Stimulated activated CD8-positive, alpha-beta memory T cell treated with anti-CD3 and anti-CD28 coated beads, Interleukin-2, amount 100 ng/mL, for 1 hour (primary cell): ENCODE measurements around the gene RYR1.
"Not testable (repeated sequence)": the region's sequence is repeated elsewhere in the genome, so short reads cannot be mapped to it uniquely, and the experiment has no call there.

Source experiments
- DNase-seq, 2 donors: peaks; one replicate each; pipeline ENCODE4 v3.0.0-alpha.2; 2020; ENCODE audit warnings: low read depth in 2 of 2

The RYR1 gene

DNA sequence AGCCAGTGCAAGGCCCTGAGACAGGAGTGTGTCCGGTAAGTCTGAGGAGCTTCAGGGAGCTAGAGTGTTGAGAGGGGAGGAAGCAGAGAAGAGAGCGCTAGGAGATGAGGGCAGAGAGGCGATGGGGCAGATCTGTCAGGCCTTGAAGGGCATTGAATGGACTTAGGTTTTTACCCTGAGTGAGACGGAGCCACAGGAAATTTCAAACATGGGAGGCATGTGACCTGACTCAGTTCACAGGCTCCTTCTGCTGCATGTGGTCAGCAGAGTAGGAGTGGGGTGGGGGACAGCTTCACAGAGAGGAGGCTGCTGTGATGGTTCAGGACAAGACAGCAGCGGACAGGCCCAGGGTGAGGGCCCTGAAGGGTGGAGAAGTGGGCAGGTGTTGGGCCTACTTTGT is 33.1 kb upstream of the RYR1 start:
- no peak for DNase-seq

DNA sequence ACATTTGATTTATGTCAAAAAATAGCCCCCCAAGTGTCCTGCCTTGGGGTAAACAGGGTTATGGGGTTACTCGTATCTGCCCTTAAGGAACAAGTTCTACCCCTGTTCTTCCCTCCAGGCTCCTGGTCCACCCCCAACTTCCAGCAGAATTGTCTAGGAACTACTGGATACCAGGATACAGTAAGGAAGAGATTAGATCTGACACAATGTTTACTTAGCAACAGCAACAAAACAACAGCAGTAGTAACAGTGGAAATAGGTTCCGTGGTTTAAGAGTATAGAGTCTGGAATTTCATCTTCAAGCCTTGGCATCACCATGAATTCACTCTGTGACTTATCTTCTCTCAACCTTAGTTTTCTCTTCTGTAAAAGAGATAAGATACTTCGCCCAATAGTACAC is 32.3 kb upstream of the RYR1 start:
- DNase-seq: no peak

DNA sequence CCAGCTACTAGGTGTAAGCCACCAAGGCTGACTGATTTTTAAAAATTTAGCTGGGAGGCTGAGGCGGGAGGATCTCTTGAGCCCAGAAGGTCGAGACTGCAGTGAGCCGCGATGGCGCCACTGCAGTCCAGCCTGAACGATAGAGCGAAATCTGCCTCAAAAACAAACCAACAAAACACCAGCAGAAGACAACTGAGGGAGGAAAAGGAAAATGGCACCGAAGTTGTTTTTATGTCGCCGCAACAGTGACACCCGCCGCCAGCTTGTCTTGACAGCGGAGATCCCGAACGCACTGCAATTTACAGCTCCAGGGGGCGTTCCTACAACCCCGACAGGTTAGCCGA is 30.9 kb upstream of the RYR1 start:
- DNase-seq: no peak

DNA sequence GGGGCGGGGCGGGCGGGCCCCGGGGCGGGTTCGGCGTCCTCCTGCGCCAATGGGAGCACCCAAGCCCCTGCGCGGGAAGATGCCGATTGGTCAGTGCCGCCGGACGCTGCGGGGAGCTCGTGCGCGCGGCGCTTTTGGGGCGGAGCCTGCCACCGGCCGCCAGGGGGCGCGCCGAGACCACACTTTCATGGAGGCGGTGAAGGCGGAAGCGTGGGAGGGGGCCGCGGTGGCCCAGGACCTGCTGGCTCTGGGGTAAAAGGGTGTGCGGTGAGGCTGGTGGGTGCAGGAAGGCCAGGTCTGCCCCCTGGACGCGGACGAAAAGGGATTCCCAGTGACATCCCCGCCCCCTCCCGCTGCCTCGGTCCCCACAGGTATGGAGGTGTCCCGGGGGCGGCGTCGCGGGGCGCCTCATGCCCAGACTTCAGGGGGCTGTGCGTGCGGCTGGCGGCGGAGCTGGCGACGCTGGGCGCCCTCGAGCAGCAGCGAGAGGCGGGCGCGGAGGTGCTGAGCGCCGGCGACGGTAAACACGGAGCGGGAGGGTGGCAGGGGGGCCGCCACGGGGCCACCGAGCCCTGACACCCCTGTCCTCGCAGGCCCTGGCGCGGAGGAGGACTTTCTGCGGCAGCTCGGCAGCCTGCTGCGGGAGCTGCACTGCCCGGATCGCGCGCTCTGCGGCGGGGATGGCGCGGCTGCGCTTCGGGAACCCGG is 30.4 kb upstream of the RYR1 start, which contains the start of gene FAM98C:
FAM98C (plus strand) TSS at position 127 of the 708 bp plus-strand sequence; CDS start at position 188, 61 bp downstream.
- DNase-seq: peak; percentile 95 to 97

DNA sequence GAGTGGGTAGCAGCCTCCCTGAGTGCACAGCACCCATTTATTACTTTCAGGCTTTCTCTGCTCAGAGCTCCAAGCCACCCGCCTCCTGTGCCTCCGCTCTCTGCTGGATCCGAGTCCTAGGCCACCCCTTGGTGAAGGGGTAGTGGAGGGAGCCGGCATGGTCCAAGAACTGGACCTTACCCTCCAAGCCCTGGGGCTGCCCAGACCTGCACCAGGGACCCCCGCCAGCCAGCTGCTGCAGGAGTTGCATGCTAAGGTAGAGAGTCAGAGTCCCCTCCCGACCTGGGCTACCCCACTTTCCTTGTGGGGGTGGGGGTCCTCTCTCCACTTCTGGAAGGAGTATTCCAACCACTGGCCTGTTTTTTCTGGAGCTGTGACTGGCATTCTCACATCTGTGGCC is 28.6 kb upstream of the RYR1 start:
- DNase-seq: no peak

DNA sequence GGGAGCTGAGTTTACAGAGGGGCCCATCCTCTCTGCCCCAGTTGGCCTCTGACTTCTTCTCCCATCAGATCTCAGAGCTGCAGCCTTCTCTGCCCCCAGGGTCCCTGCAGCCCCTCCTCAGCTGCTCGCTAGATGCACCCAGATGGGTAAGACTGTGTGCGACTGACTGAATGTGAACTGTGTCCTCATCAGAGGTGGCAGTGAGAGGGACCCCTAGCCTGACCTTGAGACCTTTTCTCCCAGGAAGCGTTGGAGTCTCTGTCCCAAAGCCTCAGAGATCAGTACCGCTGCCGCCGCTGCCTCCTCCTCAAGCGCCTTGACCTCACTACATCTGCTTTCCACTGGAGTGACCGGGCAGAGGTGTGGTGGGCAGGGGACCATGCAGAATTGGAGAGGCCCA is 28.2 kb upstream of the RYR1 start:
- DNase-seq: no peak

DNA sequence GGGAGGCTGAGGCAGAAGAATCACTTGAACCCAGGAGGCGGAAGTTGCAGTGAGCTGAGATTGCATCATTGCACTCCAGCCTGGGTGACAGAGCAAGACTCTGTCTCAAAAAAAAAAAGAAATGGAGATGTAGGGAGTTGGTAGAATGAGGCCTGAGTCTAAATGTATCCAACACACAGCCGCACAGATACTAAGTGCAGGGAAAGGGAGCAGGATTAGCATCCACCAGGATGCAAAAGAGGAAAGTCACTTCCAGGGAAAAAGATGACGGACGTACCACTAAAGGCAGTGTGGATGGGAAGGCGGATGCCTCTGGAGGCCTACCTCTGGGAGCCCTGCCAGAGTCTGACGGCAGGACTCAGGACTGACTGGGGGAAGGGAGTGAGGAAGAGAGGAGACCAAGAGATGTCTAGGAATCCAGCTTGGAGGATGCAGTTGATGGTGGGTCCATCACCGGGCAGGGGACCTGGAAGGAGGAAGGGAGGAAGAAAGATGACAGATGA is 23.8 kb upstream of the RYR1 start:
- DNase-seq: no peak

DNA sequence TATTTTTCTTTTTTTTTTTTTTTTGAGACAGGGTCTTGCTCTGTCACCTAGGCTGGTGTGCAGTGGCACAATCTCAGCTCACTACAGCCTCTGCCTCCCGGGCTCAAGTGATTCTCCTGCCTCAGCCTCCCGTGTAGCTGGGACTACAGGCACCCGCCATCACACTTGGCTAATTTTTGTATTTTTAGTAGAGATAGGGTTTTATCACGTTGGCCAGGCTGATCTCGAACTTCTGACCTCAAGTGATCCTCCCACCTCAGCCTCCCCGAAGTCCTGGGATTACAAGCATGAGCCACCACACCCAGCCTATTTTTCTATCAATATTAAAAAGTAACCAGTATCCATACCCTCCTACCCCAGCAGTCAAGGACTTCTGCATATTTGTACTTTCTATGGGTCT is 23.1 kb upstream of the RYR1 start:
- not testable (repeated sequence) for DNase-seq

DNA sequence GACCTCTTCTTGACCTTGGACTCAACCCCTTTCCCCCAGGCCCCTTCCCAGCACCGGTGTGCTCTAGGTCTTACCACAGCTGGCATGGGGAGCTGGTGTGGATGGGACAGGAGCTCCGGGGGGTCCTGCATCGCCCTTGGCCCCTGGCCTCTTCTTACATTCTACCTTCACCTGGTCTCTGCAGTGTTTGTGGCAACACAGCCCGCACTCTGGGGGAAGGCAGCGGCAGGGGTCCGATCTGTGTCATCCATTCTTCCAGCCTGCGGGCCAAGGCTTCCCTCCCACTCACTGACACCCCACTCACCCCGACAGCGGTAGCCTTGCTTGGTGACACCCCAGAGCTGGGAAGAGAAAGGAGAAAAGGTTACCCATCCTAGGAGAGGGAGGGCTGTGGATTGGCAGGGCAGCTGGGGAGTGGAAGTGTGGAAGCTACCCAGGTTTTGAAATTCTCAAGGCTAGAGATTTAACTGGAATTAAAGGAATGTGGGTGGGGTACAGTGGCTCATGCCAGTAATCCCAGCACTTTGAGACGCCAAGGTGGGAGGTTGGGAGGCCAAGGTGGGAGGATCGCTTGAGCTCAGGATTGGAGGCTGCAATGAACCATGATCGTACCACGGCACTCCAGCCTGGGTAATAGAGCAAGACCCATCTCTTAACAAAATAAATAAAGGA is 22.3 kb upstream of the RYR1 start:
- no peak for DNase-seq

DNA sequence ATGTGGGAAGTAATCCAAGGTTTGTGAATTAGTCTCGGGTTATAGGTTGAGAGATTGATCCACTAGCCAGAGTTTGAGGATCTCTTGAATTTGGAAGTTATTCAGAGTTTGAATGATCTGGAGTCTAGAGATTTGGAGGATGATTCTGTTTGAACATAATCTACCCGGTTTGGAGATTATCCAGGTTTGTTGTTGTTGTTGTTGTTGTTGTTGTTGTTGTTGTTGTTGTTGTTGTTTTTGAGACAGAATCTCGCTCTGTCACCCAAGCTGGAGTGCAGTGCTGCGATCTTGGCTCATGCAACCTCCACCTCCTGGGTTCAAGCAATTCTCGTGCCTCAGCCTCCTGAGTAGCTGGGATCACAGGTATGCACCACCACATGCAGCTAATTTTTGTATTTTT is 21.6 kb upstream of the RYR1 start:
- not testable (repeated sequence) for DNase-seq

DNA sequence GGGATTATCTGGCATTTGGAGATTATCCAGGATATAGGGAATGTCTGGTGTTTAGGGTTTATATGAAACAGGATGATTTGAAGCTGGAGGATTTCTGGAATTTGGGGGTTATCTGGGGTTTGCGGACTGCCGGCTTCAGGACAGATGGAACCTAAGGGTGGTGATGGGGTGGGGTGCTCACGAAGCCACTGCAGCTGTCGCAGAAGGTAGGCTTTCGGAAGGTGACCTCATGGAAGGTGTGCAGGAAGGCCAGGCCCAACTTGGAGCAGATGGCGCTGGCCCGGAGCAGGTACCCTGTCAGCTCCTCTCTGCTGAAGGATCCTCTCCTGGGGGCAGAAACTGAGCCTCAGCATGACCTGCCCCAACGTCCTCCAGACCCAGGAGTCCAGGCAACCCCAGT is 21.0 kb upstream of the RYR1 start:
- DNase-seq: no peak

DNA sequence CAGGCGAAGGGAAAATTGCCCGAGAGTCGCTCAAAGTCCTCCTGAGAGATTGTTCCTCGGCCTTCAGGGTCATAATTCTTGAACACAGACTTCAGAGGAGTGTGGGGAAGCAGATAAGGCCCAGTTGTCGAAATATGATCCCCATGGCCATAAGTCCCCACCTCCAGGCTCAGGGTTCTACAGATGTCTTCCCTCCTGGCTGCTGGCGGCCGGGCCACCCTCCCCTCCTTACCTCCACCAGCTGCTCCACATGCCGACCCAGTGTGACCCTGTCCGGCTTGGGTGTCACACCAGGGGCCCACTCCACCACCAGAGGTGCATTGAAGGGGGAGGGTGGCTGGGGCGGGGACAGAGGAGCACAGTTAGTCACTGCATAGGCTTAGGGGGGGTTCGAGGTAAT is 20.5 kb upstream of the RYR1 start:
- DNase-seq: no peak

DNA sequence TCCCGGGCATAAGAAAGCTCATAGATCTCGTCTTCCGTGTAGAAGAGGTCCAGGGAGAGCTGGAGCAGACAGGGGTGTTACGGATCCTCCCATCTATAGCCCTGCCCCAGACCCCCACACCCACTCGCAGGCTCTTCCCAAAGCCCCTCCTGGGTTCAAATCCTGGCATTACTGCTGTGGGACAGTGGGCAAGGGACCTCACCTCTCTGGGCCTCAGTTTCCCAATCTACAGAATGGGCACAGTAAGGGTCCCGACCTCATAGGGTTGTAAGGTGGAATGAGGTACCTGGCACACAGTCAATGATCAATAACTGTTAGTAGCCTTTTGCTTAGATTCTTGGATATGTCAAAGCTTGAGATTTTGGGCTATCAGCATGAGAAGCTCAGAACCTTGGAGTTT is 20.1 kb upstream of the RYR1 start:
- no peak for DNase-seq

DNA sequence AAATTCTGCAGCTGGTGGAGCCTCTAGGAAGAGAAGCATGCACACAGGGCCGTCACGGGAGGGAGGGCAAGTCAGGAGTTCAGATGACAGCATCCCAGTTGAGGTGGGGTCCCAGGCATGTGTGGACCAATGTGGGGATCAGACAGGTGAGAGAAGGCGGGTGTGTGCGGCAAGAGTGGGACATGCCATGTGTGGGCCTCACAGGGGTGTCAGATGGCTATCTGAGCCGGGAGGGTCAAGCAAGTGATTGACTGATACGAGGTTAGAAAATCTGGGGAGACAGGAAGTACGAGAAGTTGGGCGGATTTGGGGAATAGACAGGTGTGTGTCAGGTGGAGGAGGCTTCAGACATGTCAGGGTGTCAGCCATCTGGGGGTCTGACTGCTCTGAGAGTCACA is 16.3 kb upstream of the RYR1 start:
- no peak for DNase-seq

DNA sequence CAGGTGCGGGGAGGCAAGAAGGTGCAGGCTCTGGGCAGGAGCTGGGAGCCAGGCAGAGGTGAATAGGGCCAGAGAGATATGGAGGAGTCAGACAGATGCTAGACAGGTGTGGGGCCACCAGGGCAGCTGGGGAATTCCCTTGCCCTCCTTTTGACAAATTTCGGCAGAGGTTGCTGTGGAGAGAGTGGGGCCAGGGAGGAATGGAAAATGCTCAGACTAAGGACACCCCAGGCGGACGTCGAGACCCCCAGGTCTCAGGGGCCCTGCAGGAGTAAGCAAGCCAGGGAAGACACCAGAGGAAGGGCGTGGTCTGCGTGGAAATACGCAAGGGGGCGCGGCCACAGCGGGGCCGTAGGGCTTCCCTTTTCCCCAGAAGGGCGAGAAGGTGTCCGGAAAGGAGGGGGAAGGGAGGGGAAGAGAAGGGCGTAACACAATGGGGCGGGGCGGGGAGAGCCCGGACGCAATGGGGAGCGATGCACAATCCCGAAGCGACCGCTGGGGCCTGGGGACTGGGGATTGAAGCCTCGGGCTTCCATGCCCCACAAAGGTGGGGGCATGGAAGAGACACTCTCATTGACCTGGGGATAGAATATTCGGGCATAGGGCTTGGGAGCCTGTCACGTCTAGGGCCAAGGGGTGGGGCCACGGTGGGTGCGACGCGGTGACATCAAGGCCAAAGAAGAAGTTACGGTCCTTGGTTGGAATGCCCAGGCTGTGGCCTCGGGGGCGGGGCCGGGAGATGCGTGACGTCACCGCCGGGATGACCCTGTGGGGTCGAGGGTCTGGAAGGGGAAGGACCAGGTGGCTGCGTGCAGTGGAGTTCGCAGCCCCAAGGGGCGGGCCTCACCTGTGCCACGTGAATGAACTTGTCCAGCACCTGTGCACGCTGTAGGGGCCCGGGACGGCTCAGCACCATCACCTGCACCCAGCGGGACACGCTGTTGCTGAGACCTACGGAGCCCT is 15.7 kb upstream of the RYR1 start:
- DNase-seq: no peak

DNA sequence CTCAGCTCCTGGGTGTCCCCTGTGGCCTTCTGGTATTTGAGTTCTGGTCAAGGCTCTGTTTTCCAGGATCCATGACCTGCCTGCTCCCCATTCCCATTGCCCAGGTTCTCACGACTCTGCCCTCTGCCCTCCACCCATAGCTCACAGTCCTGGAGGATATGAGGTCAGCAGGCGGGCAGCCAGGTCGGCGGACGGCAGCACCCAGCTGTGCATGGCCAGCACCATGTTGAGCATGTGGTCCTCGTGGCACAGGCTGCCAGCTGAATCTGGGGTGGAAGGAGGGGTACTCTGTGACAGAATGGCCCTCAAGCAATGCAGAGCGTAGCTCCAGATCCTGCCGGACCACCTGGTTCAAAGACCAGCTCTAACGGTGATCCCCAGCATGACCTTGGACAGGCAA is 12.6 kb upstream of the RYR1 start:
- no peak for DNase-seq

DNA sequence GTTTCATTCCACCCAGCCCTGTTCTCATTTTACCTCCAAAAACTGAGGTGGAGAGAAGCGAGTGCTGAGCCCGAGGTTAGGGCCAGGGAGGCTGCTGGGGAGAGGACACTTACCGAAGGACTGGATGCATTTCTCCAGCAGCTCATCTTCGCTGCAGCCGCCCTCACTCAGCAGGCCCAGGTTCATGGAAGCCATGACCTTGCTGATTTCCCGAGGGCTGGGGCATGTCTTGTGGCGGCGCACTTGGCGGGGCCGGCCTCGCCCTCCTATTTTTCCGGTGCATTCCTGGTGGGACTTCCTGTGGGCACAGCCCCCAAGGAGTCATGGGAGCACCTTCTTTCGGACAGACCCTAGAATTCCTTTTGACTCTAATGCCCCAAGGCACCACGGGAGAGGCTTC is 11.6 kb upstream of the RYR1 start:
- no peak for DNase-seq

DNA sequence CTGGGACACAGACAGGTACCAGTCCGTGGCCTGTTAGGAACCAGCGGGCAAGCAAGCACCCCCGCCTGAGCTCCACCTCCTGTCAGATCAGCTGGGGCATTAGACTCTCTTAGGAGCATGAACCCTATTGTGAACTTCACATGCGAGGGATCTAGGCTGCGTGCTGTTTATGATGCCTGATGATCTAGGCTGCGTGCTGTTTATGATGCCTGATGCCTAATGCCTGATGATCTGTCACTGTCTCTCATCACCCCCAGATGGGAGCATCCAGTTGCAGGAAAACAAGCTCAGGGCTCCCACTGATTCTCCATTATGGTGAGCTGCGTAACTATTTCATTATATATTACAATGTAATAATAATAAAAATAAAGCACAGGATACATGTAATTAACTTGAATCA is 11.1 kb upstream of the RYR1 start:
- DNase-seq: no peak

DNA sequence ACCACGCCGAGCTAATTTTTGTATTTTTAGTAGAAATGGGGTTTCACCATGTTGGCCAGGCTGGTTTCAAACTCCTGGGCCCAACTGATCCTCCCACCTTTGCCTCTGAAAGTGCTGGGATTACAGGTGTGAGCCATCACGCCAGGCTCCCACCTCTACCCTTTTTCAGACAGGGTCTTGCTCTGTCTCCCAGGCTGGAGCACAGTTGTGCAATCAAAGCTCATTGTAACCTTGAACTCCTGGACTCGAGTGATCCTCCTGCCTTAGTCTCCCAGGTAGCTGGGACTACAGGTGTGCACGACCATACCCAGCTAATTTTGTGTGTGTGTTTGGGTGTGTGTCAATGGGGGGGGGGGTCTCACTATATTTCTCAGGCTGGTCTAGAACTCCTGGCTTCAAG is 9.2 kb upstream of the RYR1 start:
- no peak for DNase-seq

DNA sequence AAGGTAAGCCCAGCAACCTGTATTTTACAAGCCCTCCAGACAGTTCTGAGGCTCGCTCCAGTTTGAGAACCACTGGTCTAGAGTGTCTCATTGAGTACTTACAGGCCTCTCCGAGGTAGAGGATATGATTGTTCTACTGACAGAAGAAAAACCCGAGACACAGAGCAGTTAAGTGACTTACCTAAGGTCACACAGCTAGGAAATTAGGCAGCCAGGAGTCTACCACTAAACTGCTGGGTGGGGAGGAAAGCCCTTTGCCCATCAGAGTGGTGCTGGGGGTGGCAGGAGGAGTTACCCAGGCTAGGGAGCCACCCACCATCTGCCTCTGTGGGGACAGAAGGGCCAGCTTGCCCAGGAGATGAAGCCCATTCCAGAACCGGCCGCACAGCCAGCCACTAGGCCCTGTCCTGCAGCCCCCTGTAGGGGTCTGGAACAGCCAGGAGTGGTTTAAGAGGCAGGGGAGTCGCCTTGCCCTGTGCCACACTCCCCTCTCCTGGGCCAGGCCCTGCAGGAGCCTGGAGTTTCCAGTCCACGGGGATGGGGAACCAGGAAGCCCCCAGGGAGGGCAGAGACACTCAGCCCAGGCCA is 8.2 kb upstream of the RYR1 start:
- DNase-seq: no peak

DNA sequence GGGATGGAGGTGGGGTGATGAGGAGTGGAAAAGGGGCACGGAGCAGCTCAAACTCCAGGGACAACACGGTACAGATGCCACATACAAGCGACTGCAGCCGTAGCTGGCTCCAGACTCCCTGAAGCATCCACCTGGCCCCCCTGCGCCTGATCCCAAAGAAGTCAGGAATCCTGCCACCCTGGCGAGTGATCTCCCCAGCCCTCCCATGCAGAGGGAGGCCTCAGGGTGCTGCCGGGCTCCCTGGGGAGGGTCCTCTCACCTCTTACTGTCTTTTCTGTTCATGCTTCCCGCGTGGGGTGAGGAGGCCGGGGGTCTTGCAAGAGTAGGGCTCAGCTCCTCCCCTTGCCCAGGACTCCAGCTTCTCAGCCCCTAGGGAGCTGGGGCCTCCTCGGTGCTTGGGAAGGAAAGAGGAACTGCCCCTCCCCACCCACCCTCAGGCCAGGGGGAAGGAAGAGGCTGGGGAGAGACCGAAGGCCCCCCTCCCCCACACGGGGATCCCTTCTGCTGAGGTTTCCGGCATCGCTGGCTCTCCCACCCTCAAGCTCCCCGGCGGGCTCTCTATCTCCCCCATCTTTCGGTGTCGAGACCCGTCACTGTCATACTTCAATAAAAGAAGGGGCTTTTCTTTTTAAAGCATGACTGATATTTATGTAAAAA is 7.6 kb upstream of the RYR1 start, which contains the start of gene RASGRP4:
RASGRP4 (minus strand) TSS at position 410 of the 657 bp plus-strand sequence; CDS start at position 282, 128 bp downstream.
- no peak for DNase-seq
